Hindlimb muscle (tissue), 1 donor: Measurements from ENCODE around the gene PAF1. TPM values are rescaled to one million over a fixed set of nuclear protein-coding genes. Genes with fewer than 3 reads are reported as not detected.

Source experiments
- DNase-seq: peaks from one replicate; pipeline ENCODE4 v3.0.0-alpha.2; 2013
- polyA plus RNA-seq: library from polyadenylated mRNA; unstranded; fragments of 120-200 nt; gene quantifications from one replicate; pipeline ENCODE4 v1.2.1, GENCODE V29; 2013; ENCODE audit not compliant: insufficient read length

The PAF1 gene
- 38.6 TPM for polyA plus RNA-seq

DNA sequence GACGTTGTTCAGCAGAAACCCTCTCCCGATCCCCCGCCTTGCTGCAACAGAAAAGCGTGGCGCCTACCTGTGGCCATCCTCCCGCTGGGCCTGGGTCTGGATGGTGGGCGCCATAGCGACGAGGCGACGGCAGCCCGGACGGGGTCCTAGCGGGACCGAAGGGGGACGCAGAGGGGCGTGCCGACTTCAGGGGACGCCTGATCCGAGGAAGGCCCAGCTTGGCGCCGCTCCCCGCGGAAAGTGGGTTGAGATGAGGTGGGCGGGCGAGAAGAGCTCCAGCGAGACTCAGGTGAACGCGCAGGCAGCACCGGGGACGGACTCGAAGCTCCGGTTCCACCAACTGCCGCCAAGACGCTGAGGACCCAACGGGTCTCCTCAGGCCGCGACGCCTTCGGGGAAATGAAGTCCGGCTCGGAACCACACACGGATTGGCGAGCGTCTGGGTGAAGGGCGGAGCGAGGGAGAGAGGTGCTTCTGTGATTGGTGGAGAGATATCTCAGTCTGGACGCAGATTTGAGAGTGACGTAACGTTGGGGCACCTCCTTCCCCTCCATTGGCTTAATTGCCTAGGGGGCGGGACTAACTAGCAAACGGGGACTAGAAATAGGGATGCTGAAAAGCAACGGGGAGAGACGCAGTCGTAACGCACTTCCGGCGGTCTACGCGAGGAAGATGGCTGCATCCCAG lies at the start of gene PAF1, which contains the start of gene MED29:
Gene PAF1, minus strand, starts transcription at position 356 of the 687 bp plus-strand sequence. Its CDS starts 242 bp downstream, at position 114.
Gene MED29, plus strand, starts transcription at position 628 of the 687 bp plus-strand sequence. Its CDS starts 45 bp downstream, at position 673.
- DNase-seq, result peak; percentile 99

DNA sequence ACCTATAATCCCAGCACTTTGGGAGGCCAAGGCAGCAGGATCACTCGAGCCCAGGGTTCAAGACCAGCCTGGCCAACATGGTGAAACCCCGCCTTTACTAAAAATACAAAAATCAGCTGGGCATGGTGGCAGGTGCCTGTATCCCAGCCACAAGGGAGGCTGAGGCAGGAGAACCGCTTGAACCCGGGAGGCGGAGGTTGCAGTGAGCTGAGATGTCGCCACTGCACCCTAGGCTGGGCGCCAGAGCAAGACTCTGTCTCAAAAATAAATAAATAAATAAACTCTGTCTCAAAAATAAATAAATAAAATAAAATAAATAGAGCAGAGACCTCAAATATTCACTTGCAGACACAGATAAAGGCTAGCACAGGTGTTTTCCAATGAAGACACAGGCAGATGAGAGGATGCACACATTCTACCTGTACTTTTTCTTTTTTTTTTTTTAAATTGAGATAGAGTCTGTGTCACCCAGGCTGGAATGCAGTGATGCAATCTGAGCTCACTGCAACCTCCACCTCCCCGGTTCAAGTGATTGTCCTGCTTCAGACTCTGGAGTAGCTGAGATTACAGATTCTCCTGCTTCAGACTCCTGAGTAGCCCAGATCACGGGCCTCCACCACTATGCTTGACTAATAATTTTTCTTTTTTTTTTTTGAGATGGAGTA lies 47.5 kb upstream of the PAF1 start:
- DNase-seq, result no peak

DNA sequence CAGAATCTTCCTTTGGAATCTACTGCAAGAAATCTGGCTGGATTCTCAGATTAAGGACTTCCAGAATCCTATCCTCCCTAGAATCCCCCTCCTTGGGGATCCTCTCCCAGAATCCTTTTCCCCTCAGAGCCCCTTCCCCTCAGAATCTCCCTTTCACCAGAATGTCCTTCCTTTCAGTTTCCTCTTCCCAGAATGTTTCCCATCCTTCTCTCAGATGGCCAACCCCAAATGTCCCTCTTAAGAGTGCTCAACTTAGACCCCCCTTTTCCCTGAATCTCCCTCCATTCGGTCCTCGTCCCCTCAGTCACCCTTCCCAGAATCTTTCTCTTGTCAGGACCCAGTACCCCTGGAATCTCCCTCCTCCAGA lies 45.4 kb upstream of the PAF1 start:
- DNase-seq, result no peak

DNA sequence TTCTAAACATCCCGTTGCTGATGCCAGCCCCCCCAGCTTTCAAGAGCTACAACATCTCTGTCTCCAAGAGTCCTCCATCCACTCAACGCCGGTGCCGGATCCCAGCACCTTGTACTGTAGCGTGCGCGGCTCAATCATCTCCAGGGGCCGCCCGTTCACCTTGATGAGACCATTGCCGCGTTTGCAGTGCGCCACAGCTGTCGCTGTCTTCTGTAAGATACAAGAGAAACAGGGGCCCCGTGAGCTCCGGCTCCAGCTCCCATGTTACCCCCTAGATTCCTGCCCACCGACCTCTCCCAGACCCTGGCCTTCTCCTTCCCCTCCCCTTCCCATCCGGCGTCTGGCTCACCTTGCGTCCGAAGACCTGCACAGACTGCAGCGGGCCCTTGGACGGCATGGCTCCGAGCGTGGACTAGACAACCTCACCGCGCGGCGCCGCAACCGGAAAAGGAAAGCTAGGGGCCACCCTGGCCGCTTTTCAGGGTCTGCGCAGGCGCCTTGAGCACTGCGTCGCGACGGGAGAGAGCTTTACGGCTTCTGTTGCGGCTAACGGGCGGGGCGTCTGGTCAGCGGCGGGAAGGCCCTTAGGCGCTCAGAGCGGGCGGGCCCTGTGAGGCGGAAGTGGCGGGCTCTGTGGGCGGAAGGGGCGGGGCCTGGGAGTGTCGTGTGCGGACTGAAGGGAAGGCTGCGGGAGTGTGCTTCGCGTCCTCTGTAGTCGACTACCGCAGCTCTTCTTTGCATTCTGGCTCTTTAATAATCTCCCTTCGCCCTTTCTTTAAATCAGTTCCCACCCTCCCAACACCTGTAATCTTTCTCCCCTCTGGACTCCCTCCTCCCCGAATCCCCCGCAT lies 44.8 kb upstream of the PAF1 start, which contains the start of gene RPS16:
Gene RPS16, minus strand, starts transcription at position 451 of the 851 bp plus-strand sequence. Its CDS starts 54 bp downstream, at position 397.
- peak; percentile 97 for DNase-seq

DNA sequence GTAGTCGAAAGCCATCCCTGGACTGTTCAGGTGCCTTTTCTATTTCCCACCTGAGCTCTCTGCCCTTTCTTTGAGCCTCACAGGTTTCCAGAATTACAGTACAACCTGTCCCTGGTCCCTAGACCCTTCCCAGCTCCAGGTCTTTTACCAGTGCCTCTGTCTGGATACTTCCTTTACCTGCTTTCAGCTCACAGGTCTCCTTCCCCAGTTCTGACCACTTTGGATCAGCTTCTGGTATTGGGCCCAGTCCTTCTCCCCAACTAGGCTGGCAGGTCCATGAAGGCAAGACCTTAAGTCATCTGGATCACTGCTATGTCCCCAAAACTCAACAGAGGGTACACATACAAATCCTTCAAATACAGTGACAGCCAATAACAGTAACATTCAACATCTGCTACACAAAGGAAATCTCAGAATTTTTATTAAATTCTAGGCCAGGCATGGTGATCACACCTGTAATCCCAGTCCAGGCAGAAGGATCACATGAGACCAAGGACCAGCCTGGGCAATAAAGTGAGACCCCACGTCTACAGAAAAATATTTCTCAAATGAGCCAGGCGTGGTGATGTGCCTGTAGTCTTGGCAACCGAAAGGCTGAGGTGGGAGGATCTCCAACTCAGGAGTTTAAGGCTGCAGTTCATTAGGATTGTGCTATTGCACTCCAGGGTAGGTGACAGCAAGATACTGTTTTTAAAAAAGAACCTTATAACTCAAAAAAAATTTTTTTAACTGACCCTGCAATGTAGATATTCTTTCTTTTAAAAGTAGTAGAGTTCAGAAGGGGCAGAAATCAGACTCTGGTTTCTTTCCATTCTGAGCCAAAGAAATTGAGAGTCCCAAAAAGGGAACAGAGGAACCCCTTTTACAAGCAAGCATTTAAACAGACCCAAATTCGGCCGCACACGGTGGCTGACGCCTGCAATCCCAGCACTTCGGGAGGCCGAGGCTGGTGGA lies 43.5 kb upstream of the PAF1 start:
- no peak for DNase-seq

DNA sequence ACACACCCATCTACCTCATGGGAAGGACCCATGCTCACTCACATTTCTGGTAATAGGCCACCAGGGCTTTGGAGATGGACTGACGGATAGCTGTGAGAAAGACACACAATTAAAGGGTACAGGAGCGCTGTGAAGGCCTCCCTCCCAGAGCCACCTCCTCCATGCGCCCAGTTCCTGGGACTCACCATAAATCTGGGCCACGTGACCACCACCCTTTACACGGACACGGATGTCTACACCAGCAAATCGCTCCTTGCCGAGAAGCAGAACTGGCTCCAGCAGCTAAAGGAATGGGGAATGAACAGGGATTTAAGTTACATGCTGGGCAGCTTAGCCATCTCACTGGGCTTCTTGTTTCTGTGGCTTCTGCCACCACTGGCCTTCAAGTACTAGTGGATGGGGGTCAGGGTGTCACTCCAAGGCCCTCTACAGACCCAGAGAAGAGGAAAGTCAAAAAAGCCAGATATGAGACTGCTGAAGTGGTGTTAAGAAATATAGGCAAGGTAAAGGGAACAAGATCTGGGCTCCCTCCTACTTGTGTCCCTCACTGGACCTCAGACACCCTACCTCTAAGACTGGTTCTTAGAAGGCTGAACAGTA lies 42.7 kb upstream of the PAF1 start:
- DNase-seq, result no peak

DNA sequence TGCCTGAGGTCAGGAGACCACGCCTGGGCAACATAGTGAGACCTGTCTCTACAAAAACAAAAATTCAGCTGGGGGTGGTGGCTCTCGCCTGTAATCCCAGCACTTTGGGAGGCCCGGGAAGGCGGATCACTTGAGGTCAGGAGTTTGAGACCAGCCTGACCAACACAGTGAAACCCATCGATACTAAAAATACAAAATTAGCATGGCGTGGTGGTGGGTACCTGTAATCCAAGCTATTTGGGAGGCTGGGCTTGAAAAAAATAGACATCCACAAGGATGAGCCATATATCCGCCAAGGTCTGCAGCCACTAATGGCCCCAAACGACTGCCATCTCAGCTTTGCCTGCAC lies 41.7 kb upstream of the PAF1 start:
- DNase-seq, result no peak

DNA sequence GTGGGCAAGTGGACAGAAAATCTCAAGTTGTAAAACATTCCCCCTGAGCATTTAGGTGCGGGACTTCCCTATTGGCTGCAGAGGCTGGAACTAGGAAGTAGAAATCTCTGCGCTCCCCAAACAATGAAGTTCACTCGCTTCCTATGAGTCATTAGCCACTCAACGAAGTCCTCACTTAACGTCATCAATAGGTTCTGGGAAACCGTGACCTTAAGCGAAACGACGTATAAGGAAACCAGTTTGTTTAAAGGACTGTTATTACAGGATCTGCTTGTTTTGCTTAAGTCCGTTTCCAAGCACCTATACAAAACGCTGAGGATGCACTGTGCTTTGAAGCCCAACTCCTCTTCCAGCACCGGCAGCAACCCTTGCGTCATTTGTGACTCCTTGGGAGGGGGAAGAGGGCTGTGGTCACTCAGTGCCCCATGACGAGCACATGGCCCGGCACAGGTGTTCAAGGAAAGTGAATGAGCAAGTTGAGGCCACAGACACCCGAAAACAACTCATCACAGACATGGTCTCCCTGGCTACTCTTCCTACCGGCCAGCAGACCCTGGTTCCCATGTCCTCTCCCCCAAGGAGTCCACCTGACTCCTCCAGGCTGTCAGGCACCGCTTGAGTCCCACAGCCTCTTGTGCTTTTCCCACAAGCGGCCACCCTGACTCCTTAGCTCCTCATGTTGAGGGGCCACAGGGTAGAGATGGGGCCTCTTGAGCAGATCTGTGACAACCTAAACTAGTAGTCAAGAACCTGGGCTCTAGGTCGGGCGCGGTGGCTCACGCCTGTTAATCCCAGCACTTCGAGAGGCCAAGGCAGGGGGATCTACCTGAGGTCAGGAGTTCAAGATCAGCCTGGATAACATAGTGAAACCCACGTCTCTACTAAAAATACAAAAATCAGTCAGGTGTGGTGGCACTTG lies 40.0 kb upstream of the PAF1 start:
- DNase-seq, result no peak

DNA sequence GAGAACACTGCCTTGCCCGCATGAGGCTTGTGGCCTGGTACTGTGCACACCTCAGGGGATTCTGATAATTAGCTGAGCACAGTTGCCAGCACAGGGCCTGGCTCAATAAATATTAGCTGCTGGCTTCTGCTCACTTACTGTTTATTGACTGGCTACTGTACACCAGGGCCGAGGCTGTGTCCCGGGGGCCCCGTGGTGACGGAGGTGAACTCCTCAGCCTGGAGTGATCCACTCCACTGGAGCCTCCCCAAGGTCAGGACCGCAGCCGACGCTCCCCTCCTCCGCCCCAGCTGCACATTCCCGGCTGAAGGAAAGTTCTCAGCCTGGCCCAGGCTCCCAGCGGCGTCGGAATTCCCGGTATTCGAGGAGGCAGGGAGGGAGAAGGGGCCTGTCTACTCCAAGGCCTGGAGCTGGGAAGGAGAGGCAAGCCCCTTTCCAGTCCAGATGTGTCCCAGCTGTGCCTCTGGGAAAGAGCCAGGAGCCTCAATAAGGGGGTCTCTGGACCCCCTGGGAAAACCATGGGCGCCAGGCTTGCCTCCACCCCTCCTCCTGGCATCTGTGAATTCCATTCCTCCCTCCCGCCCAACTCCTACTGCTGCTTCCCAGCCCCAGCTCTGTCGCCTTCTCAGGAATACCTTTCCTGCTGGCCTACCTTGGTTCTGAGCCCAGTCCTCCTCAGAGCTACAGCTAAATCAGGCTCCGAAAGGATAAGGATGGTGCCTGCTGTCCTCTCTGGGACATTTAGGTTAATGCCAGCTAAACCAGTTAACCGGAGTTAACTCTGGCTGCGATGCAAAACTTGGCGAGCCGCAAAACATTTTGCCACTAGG lies 37.6 kb upstream of the PAF1 start:
- DNase-seq, result peak; percentile 74

DNA sequence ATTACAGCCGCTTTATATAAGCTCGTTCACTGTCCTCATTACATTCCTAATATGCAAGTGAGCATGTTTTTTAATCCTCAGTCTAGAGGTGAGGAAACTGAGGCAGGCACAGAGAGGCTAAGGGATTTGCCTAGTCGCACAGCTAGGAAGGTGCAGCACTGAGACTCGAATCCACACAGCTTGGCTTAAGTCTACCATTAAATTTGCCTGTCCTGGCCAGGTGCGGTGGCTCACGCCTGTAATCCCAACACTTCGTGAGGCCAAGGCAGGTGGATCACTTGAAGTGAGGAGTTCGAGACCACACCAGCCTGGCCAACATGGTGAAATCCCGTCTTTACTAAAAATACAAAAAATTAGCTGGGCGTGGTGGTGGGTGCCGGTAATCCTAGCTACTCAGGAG lies 36.8 kb upstream of the PAF1 start:
- no peak for DNase-seq

DNA sequence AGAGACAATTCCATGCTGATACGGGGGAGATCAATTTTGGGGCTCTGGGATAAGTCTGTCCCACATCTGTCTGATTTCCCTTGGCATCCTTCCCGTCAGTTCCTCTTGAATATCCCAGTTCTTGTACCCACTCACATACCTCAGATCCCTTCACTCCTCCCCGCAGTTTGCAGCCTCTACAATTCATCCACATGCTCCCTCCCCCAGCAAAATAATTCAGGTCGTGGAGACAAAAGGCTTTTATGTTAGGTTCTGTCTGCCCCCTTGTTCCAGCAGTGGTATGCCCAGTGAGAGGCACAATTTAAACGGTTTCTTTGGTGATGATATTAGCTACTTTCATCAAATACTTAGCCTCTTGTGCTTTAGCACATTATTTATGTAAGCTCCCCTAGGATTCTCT lies 35.3 kb upstream of the PAF1 start:
- no peak for DNase-seq

DNA sequence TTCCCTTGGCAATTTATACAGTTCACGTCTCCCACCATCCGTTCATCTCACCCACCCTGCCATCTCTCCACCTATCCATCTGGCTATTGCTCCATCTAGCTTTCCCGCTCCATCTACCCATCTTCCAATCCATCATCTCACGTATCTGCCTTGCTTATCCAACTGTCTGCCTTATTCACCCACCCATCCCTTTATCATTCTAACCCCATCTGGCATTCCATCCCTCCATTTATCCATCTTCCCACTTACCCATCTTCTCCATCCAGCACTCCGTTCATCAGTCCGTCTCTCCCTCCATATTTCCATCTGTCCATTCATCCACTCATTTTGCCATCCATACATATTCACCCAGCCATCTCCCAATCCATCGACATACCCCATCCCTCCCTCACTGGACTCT lies 34.8 kb upstream of the PAF1 start:
- DNase-seq, result no peak

DNA sequence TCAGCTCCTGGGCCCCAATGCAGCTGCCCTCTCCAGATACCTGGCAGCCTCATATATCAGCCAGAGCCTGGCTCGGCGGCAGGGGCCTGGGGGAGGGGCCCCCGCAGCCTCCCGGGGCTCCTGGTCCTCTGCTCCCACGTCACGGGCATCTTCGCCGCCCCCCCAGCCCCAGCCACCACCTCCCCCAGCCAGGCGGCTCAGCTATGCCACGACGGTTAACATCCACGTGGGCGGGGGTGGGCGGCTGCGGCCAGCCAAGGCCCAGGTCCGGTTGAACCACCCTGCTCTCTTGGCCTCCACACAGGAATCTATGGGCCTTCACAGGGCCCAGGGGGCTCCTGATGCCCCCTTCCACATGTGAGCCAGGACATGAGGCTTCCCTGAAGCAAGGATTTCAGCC lies 34.0 kb upstream of the PAF1 start:
- DNase-seq, result no peak

DNA sequence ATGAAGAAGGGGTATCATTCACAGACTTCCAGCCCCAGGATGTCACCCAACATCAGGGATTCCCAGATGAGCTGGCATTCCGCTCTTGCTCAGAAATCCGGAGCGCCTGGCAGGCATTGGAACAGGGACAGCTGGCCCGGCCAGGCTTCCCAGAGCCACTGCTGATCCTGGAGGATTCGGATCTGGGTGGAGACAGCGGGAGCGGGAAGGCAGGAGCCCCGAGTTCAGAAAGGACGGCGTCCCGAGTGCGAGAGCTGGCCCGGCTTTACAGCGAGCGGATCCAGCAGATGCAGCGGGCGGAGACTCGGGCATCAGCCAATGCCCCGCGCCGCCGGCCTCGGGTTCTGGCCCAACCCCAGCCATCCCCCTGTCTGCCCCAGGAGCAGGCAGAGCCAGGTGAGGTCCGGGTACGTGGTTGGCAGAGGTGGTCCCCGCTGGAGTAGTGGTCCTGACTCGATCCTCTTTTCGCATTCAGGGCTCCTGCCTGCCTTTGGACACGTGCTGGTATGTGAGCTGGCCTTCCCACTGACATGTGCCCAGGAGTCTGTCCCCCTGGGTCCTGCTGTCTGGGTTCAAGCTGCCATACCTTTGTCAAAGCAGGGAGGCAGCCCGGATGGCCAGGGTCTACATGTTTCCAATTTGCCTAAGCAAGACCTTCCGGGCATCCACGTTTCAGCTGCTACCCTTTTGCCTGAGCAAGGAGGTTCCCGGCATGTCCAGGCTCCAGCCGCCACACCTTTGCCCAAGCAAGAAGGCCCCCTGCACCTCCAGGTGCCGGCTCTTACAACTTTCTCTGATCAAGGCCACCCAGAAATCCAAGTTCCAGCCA lies 32.6 kb upstream of the PAF1 start:
- no peak for DNase-seq

DNA sequence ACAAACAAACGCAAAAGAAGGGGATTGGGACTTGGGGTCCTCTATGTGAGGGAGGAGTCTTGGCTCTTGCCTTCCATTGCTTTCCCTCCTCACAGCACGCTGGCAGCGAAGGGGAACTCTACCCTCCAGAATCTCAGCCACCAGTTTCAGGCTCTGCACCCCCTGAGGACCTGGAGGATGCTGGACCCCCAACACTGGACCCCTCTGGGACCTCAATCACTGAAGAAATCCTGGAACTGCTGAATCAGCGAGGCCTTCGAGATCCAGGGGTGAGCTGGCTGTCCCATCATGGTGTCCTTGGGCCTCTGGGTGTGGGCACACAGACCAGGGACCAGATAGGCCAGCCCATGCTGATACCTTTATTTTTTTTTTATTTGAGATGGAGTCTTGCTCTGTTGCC lies 31.1 kb upstream of the PAF1 start:
- DNase-seq, result no peak

DNA sequence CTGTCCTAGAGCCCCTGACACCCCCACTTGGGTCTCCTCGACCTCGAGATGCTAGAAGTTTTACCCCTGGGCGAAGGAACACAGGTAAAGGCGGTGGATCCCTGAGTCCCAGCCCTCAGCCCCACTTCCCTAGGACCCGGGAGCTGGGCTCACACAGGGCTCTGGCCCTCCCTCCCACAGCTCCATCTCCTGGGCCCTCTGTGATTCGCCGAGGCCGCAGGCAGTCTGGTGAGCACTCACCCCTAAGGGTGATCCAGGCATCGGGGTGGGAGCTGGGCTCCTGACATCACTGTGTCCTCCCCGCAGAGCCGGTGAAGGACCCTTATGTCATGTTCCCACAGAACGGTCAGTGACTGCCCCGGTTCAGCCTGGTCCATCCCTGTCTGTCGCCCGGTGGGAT lies 29.9 kb upstream of the PAF1 start:
- DNase-seq, result no peak

DNA sequence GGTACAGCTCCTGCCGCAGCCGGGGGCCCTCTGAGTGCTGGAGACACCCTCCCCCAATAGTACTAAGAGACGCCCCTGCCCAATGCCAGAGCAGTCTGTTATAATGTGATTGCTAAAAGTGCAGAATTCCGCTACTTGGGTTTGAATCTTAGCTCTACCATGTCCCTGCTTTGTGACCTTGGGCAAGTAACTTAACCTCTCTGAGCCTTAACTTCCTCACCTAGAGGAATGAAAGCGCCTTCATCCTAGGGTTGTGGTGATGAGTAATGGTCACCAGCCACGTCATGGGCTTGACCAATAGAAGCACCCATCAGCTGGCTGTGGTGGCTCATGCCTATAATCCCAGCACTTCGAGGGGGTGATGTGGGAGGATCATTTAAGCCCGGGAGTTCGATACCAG lies 28.1 kb upstream of the PAF1 start:
- DNase-seq, result no peak

DNA sequence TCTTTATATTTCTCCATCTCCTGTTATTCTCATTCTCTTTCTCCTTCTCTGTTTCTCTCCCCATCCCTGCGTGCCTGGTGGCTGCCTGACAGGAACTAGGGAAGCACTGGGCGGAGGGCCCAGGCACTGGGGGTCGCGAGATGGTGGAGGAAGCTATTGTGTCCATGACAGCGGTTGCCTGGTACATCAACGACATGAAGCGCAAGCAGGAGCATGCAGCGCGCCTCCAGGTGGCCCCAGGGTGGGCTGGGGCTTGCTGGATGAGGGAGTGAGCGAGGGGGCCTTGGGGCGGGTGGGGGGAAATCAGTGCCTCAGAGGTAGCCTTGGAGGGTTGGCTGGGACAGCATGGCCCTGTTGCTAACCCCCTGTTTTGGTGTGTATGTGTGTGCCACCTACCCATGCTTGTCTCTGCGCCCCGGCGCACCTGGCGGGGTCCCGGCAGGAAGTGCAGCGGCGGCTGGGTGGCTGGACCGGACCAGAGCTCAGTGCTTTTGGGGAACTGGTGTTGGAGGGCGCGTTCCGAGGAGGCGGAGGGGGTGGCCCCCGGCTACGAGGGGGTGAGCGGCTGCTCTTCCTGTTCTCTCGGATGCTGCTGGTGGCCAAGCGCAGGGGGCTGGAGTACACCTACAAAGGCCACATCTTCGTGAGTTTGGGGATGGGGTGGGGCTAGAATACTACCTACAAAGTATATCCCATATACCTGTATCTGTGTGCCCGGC lies 26.7 kb upstream of the PAF1 start:
- DNase-seq, result no peak
